Measurements from ENCODE around the gene SHKBP1.
A peak's percentile ranks its signal among the peaks of the same experiment; 100 is the strongest.

SHKBP1 gene

GRCh38 chr19:40567750-40568494 is 8.8 kb upstream of the SHKBP1 start:
- Histone ChIP-seq H3K4me3 (ENCODE audit: low read length) (no peak overlapping the region), H3F3A (ENCODE audit: control insufficient read depth, insufficient read depth) (no peaks in the 10 kb centered on the region), H3K9me3 (ENCODE audit: control insufficient read depth, insufficient read depth, low read length) (no peaks in the 10 kb centered on the region), H3K36me3 (ENCODE audit: control insufficient read depth, low read length) (no peaks in the 10 kb centered on the region), H4K20me1 (ENCODE audit: control insufficient read depth, insufficient read depth, low read depth, low read length) (no peaks in the 10 kb centered on the region), H3K4me1 (ENCODE audit: control insufficient read depth, low read length) (peaks cover 12% of the 10 kb centered on the region), H3K4me2 (ENCODE audit: low read length) (no peak overlapping the region), H3K27me3 (ENCODE audit: control insufficient read depth, low read length) (peaks cover 41% of the 10 kb centered on the region), H3K27ac (ENCODE audit: low read depth, low read length) (no peak overlapping the region), H3K79me2 (ENCODE audit: control insufficient read depth, low read length) (no peaks in the 10 kb centered on the region), H3K9me2 (replicated peaks; ENCODE audit: control insufficient read depth, low read length) (no peaks in the 10 kb centered on the region)
- TF ChIP-seq EZH2phosphoT487 (IDR thresholded peaks at IDR 0.05; ENCODE audit: borderline replicate concordance, low read length) (peak; percentile 94; the same call in 1 of the 2 replicates), CTCF (IDR thresholded peaks at IDR 0.05; ENCODE audit: low read depth, low read length, poor library complexity, severe bottlenecking) (no peak)

GRCh38 chr19:40570313-40571004 is 6.2 kb upstream of the SHKBP1 start:
- H3K36me3 ChIP-seq (ENCODE audit: control insufficient read depth, low read length), result no peaks in the 10 kb centered on the region
- H3F3A ChIP-seq (ENCODE audit: control insufficient read depth, insufficient read depth), result no peaks in the 10 kb centered on the region
- no peak overlapping the region for H3K27ac ChIP-seq (ENCODE audit: low read depth, low read length)
- no peaks in the 10 kb centered on the region for H3K9me3 ChIP-seq (ENCODE audit: control insufficient read depth, insufficient read depth, low read length)
- H3K27me3 ChIP-seq (ENCODE audit: control insufficient read depth, low read length), result peaks cover 40% of the 10 kb centered on the region
- TF ChIP-seq EZH2phosphoT487 (IDR thresholded peaks at IDR 0.05; ENCODE audit: borderline replicate concordance, low read length) (no peak), CTCF (IDR thresholded peaks at IDR 0.05; ENCODE audit: low read depth, low read length, poor library complexity, severe bottlenecking) (peak; percentile 57)
- H3K4me3 ChIP-seq (ENCODE audit: low read length), result peak overlapping the region; percentile 74
- peak overlapping the region; percentile 94 for H3K4me2 ChIP-seq (ENCODE audit: low read length)
- H3K4me1 ChIP-seq (ENCODE audit: control insufficient read depth, low read length), result peaks cover 12% of the 10 kb centered on the region
- H4K20me1 ChIP-seq (ENCODE audit: control insufficient read depth, insufficient read depth, low read depth, low read length), result no peaks in the 10 kb centered on the region
- no peaks in the 10 kb centered on the region for H3K79me2 ChIP-seq (ENCODE audit: control insufficient read depth, low read length)
- H3K9me2 ChIP-seq (replicated peaks; ENCODE audit: control insufficient read depth, low read length), result no peaks in the 10 kb centered on the region

- Histone ChIP-seq H3K4me2 (ENCODE audit: low read length) (peak overlapping the region; percentile 60), H3K27me3 (ENCODE audit: control insufficient read depth, low read length) (peaks cover 36% of the 10 kb centered on the region), H3K4me3 (ENCODE audit: low read length) (peak overlapping the region; percentile 54), H3K36me3 (ENCODE audit: control insufficient read depth, low read length) (no peaks in the 10 kb centered on the region), H3K9me3 (ENCODE audit: control insufficient read depth, insufficient read depth, low read length) (no peaks in the 10 kb centered on the region), H4K20me1 (ENCODE audit: control insufficient read depth, insufficient read depth, low read depth, low read length) (no peaks in the 10 kb centered on the region), H3K27ac (ENCODE audit: low read depth, low read length) (no peak overlapping the region), H3K4me1 (ENCODE audit: control insufficient read depth, low read length) (peaks cover 15% of the 10 kb centered on the region), H3K79me2 (ENCODE audit: control insufficient read depth, low read length) (no peaks in the 10 kb centered on the region), H3F3A (ENCODE audit: control insufficient read depth, insufficient read depth) (no peaks in the 10 kb centered on the region), H3K9me2 (replicated peaks; ENCODE audit: control insufficient read depth, low read length) (no peaks in the 10 kb centered on the region)
- TF ChIP-seq EZH2phosphoT487 (IDR thresholded peaks at IDR 0.05; ENCODE audit: borderline replicate concordance, low read length) (no peak), CTCF (IDR thresholded peaks at IDR 0.05; ENCODE audit: low read depth, low read length, poor library complexity, severe bottlenecking) (no peak)
These were observed 5.7 kb upstream of the SHKBP1 start for GRCh38 chr19:40571005-40571318.

Measured in DOHH2 (cell line).